ENCODE data around the gene FCHSD2.

DNA sequence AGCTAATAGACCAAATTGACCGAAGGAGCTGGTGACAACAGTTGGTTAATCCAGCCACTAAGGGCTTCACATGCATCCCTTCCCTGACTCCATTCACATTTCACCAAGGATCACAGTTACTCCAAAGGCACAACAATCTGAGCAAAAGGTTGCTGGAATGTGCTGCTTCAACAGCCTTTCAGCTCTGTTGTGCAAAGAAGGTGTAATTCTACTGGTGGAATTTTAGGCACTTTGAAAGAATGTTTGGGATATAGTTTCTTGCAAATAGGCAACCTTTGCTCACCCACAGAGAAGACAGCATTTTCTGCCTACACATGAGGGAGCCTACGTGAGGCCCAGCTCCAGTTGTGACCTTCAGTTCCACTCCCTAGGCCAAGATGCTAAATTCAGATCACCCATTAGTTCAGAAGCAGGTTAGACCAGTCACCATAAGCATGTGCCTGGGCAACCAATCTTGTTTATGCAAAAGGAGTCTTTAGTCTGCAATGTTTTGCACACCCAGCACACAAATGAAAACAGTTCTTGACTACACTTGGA is 21.6 kb upstream of the FCHSD2 start:
- TF ChIP-seq EZH2 (IDR thresholded peaks at IDR 0.05; ENCODE audit: insufficient read depth, poor library complexity, severe bottlenecking) (no peak), EZH2phosphoT487 (IDR thresholded peaks at IDR 0.05; ENCODE audit: insufficient read depth, low read depth) (no peak)

Data from GM23248 (cell line).